OCI-LY1 (cell line): ENCODE data around the gene PCDHB16.
"Not testable (repeated sequence)": the region's sequence is repeated elsewhere in the genome, so short reads cannot be mapped to it uniquely, and the experiment has no call there.

Experiments used
- H2AFZ ChIP-seq: fragments of 200-600 bp; sonication (generic), shearing (Covaris generic); 2 replicates; pipeline ENCODE4 v1.6.0; 2014; ENCODE audit warnings: antibody characterized with exemption, mild to moderate bottlenecking, low read length
- H3F3A ChIP-seq: fragments of 200-600 bp; sonication (generic), shearing (Covaris generic); 2 replicates; pipeline ENCODE4 v1.6.0; 2014; ENCODE audit warnings: mild to moderate bottlenecking, antibody characterized with exemption, low read length, moderate library complexity; ENCODE audit not compliant: insufficient read depth
- H3K27ac ChIP-seq: fragments of 200-600 bp; sonication (generic); 2 replicates; pipeline ENCODE4 v1.5.1; 2014; ENCODE audit warnings: low read length, mixed run types, mild to moderate bottlenecking, low read depth; ENCODE audit not compliant: poor library complexity, severe bottlenecking
- H3K27me3 ChIP-seq: fragments of 200-600 bp; sonication (generic); 2 replicates; pipeline ENCODE4 v1.6.0; 2014; ENCODE audit warnings: antibody characterized with exemption, mild to moderate bottlenecking, low read length, moderate library complexity; ENCODE audit not compliant: insufficient read depth
- H3K36me3 ChIP-seq: fragments of 200-600 bp; sonication (generic); 2 replicates; pipeline ENCODE4 v1.6.1; 2014; ENCODE audit warnings: mild to moderate bottlenecking, antibody characterized with exemption, low read length, moderate library complexity, mixed read lengths; ENCODE audit not compliant: insufficient read depth
- H3K4me1 ChIP-seq: fragments of 200-600 bp; sonication (generic); 2 replicates; pipeline ENCODE4 v1.5.1; 2014; ENCODE audit warnings: mild to moderate bottlenecking, low read length, moderate library complexity; ENCODE audit not compliant: insufficient read depth, severe bottlenecking
- H3K4me2 ChIP-seq: fragments of 200-600 bp; sonication (generic), shearing (Covaris generic); 2 replicates; pipeline ENCODE4 v1.6.1; 2014; ENCODE audit warnings: low read length
- H3K4me3 ChIP-seq: fragments of 200-600 bp; sonication (generic); 2 replicates; pipeline ENCODE4 v1.5.1; 2014; ENCODE audit warnings: low read length, low read depth, mild to moderate bottlenecking, mixed read lengths; ENCODE audit not compliant: poor library complexity, severe bottlenecking
- H3K79me2 ChIP-seq: fragments of 200-600 bp; shearing (Covaris generic); 2 replicates; pipeline ENCODE4 v1.6.1; 2016; ENCODE audit warnings: mixed run types, low read length, mixed read lengths; ENCODE audit not compliant: insufficient read depth
- H3K9ac ChIP-seq: fragments of 200-600 bp; sonication (generic), shearing (Covaris generic); 2 replicates; pipeline ENCODE4 v1.6.1; 2014; ENCODE audit warnings: mild to moderate bottlenecking, low read length, mixed read lengths
- H3K9me2 ChIP-seq: fragments of 200-600 bp; sonication (generic), shearing (Covaris generic); 2 replicates; pipeline ENCODE4 v1.6.1; 2014; ENCODE audit warnings: low read depth, mild to moderate bottlenecking, low read length, mixed read lengths
- H3K9me3 ChIP-seq: fragments of 200-600 bp; shearing (Covaris generic); 2 replicates; pipeline ENCODE4 v1.6.1; 2014; ENCODE audit warnings: low read length, mixed read lengths
- H4K20me1 ChIP-seq: fragments of 200-600 bp; sonication (generic), shearing (Covaris generic); 2 replicates; pipeline ENCODE4 v1.6.0; 2016; ENCODE audit warnings: mild to moderate bottlenecking, low read length; ENCODE audit not compliant: insufficient read depth
- EZH2 ChIP-seq: fragments of 200-600 bp; sonication (generic), shearing (Covaris generic); IDR thresholded peaks from 2 replicates; pipeline ENCODE4 v1.8.0; 2017; ENCODE audit warnings: borderline replicate concordance, mixed run types, mild to moderate bottlenecking, antibody characterized with exemption, low read length, moderate library complexity, mixed read lengths
- TF ChIP-seq, protein P1 (sequence below): fragments of 200-600 bp; sonication (generic), shearing (Covaris generic); IDR thresholded peaks from 2 replicates; pipeline ENCODE4 v1.5.1; 2017; ENCODE audit warnings: mild to moderate bottlenecking, antibody characterized with exemption, low read length, moderate library complexity, mixed read lengths

Gene PCDHB16

DNA sequence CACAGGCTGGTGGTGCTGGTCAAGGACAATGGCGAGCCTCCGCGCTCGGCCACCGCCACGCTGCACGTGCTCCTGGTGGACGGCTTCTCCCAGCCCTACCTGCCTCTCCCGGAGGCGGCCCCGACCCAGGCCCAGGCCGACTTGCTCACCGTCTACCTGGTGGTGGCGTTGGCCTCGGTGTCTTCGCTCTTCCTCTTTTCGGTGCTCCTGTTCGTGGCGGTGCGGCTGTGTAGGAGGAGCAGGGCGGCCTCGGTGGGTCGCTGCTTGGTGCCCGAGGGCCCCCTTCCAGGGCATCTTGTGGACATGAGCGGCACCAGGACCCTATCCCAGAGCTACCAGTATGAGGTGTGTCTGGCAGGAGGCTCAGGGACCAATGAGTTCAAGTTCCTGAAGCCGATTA is 33.8 kb downstream of the PCDHB16 start:
- not testable (repeated sequence) for H3K4me3 ChIP-seq, H3F3A ChIP-seq, H3K27me3 ChIP-seq, H2AFZ ChIP-seq, H3K4me2 ChIP-seq, H3K36me3 ChIP-seq, H3K9me2 ChIP-seq, H3K27ac ChIP-seq, H3K9me3 ChIP-seq, H4K20me1 ChIP-seq, H3K4me1 ChIP-seq, H3K79me2 ChIP-seq, H3K9ac ChIP-seq

DNA sequence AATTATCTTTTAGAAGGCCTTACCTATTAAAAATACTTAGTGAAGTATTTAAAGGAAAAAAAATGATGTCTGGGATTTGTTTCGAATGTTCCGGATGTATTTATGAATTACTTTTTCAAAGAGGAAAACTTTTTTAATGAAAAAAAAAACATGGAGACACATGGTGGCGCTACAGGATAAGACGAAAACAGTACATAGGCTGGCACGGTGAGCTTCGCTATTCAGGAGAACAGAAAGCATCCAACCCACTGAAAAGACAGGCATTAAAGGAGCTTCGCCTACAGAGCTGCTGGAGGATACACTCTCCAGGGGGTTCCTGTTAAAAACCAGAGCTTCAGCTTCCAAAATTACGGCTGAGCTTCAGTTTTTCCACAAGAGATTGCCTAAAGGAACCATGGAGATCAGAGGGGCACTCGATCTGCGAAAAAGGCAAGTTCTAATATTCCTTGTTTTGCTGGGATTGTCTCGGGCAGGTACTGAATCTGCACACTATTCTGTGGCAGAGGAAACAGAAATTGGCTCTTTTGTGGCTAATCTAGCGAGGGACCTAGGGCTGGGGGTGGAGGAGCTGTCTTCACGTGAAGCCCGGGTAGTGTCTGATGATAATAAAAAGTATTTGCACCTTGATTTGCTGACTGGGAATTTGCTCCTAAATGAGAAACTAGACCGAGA is 41.1 kb downstream of the PCDHB16 start, which contains the start of gene PCDHB14:
Gene PCDHB14 (plus strand): TSS at position 232 of the 672 bp plus-strand sequence. CDS start 163 bp downstream, at position 395.
- H3K27ac ChIP-seq: no peak within 1 kb of the TSS
- H3K36me3 ChIP-seq: no peaks in the 10 kb centered on the region
- no peaks in the 10 kb centered on the region for H3K79me2 ChIP-seq
- TF ChIP-seq, protein P1, sequence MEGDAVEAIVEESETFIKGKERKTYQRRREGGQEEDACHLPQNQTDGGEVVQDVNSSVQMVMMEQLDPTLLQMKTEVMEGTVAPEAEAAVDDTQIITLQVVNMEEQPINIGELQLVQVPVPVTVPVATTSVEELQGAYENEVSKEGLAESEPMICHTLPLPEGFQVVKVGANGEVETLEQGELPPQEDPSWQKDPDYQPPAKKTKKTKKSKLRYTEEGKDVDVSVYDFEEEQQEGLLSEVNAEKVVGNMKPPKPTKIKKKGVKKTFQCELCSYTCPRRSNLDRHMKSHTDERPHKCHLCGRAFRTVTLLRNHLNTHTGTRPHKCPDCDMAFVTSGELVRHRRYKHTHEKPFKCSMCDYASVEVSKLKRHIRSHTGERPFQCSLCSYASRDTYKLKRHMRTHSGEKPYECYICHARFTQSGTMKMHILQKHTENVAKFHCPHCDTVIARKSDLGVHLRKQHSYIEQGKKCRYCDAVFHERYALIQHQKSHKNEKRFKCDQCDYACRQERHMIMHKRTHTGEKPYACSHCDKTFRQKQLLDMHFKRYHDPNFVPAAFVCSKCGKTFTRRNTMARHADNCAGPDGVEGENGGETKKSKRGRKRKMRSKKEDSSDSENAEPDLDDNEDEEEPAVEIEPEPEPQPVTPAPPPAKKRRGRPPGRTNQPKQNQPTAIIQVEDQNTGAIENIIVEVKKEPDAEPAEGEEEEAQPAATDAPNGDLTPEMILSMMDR: peak; percentile 60
- TF ChIP-seq EZH2: no peak
- H3K27me3 ChIP-seq: no peaks in the 10 kb centered on the region
- H3K4me2 ChIP-seq: peak within 1 kb of the TSS; percentile 73
- H4K20me1 ChIP-seq: no peaks in the 10 kb centered on the region
- H3K4me3 ChIP-seq: peak within 1 kb of the TSS; percentile 58
- peaks cover 10% of the 10 kb centered on the region for H3K4me1 ChIP-seq
- peak within 1 kb of the TSS; percentile 93 for H2AFZ ChIP-seq
- peak within 1 kb of the TSS; percentile 57 for H3K9ac ChIP-seq
- no peaks in the 10 kb centered on the region for H3F3A ChIP-seq
- no peaks in the 10 kb centered on the region for H3K9me3 ChIP-seq
- H3K9me2 ChIP-seq: no peaks in the 10 kb centered on the region

DNA sequence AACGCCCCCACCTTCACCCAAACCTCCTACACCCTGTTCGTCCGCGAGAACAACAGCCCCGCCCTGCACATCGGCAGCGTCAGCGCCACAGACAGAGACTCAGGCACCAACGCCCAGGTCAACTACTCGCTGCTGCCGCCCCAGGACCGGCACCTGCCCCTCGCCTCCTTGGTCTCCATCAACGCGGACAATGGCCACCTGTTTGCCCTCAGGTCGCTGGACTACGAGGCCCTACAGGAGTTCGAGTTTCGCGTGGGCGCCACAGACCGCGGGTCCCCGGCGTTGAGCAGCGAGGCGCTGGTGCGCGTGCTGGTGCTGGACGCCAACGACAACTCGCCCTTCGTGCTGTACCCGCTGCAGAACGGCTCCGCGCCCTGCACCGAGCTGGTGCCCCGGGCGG is 42.7 kb downstream of the PCDHB16 start:
- H3K4me1 ChIP-seq, H3K27ac ChIP-seq, H3K4me3 ChIP-seq, H3K9me3 ChIP-seq, H3K9ac ChIP-seq, H3K27me3 ChIP-seq, H3K36me3 ChIP-seq, H3K9me2 ChIP-seq, H3K79me2 ChIP-seq, H3K4me2 ChIP-seq, H4K20me1 ChIP-seq, H3F3A ChIP-seq, H2AFZ ChIP-seq: not testable (repeated sequence)

DNA sequence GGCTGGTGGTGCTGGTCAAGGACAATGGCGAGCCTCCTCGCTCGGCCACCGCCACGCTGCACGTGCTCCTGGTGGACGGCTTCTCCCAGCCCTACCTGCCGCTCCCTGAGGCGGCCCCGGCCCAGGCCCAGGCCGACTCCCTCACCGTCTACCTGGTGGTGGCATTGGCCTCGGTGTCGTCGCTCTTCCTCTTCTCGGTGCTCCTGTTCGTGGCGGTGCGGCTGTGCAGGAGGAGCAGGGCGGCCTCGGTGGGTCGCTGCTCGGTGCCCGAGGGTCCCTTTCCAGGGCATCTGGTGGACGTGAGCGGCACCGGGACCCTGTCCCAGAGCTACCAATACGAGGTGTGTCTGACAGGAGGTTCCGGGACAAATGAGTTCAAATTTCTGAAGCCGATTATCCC is 43.2 kb downstream of the PCDHB16 start:
- not testable (repeated sequence) for H3K36me3 ChIP-seq, H4K20me1 ChIP-seq, H3K9me2 ChIP-seq

More for the DNA sequence above, 43.2 kb downstream of the PCDHB16 start:
- not testable (repeated sequence) for H3K9ac ChIP-seq, H3K4me2 ChIP-seq, H3K27ac ChIP-seq, H3K27me3 ChIP-seq, H2AFZ ChIP-seq, H3K79me2 ChIP-seq, H3F3A ChIP-seq, H3K9me3 ChIP-seq, H3K4me3 ChIP-seq, H3K4me1 ChIP-seq
